Measurements from ENCODE around the gene BCOR.
A peak's percentile ranks its signal among the peaks of the same experiment; 100 is the strongest.

BCOR gene

GRCh38 chrX:40097504-40098263, at the start of gene BCOR:
Gene BCOR (minus strand): TSS chrX:40097958. CDS start chrX:40077929, 20,029 bp downstream.
- TF ChIP-seq CTCF (conservative IDR thresholded peaks at IDR 0.05; ENCODE audit: low read length) (no peak), EZH2phosphoT487 (IDR thresholded peaks at IDR 0.05; ENCODE audit: borderline replicate concordance) (no peak)
- H3K9me2 ChIP-seq (replicated peaks; ENCODE audit: low read depth, low read length) = no peaks in the 10 kb centered on the region
- peaks cover 27% of the 10 kb centered on the region for H3K4me1 ChIP-seq (ENCODE audit: insufficient read depth, low read length, poor library complexity, severe bottlenecking)
- peak within 1 kb of the TSS; percentile 81 for H3K4me3 ChIP-seq (ENCODE audit: low read length, poor library complexity, severe bottlenecking)
- no peaks in the 10 kb centered on the region for H3K27me3 ChIP-seq (ENCODE audit: insufficient read depth, low read length, poor library complexity, severe bottlenecking)
- no peak within 1 kb of the TSS for H2AFZ ChIP-seq (ENCODE audit: low read length)
- no peaks in the 10 kb centered on the region for H3F3A ChIP-seq (ENCODE audit: low read depth)
- H3K36me3 ChIP-seq (ENCODE audit: insufficient read depth, low read length) = no peaks in the 10 kb centered on the region
- no peaks in the 10 kb centered on the region for H3K9me3 ChIP-seq (ENCODE audit: insufficient read depth, low read depth, low read length)
- H3K4me2 ChIP-seq (ENCODE audit: low read depth, low read length, poor library complexity, severe bottlenecking) = peak within 1 kb of the TSS; percentile 98
- H3K9ac ChIP-seq (ENCODE audit: low read depth, low read length, poor library complexity, severe bottlenecking) = peak within 1 kb of the TSS; percentile 88
- peaks cover 91% of the 10 kb centered on the region for H3K79me2 ChIP-seq (ENCODE audit: insufficient read depth, low read length)
- H4K20me1 ChIP-seq (ENCODE audit: insufficient read depth, low read length, poor library complexity, severe bottlenecking) = peaks cover 34% of the 10 kb centered on the region

GRCh38 chrX:40147126-40147952, 49.6 kb upstream of the BCOR start:
- H4K20me1 ChIP-seq (ENCODE audit: insufficient read depth, low read length, poor library complexity, severe bottlenecking) = peaks cover 3% of the 10 kb centered on the region
- peak overlapping the region; percentile 96 for H3K9ac ChIP-seq (ENCODE audit: low read depth, low read length, poor library complexity, severe bottlenecking)
- peak overlapping the region; percentile 87 for H3K4me2 ChIP-seq (ENCODE audit: low read depth, low read length, poor library complexity, severe bottlenecking)
- H3K36me3 ChIP-seq (ENCODE audit: insufficient read depth, low read length) = no peaks in the 10 kb centered on the region
- peaks cover 86% of the 10 kb centered on the region for H3K79me2 ChIP-seq (ENCODE audit: insufficient read depth, low read length)
- no peaks in the 10 kb centered on the region for H3F3A ChIP-seq (ENCODE audit: low read depth)
- H3K4me3 ChIP-seq (ENCODE audit: low read length, poor library complexity, severe bottlenecking) = peak overlapping the region; percentile 80
- no peaks in the 10 kb centered on the region for H3K9me3 ChIP-seq (ENCODE audit: insufficient read depth, low read depth, low read length)
- no peaks in the 10 kb centered on the region for H3K27me3 ChIP-seq (ENCODE audit: insufficient read depth, low read length, poor library complexity, severe bottlenecking)
- no peaks in the 10 kb centered on the region for H3K9me2 ChIP-seq (replicated peaks; ENCODE audit: low read depth, low read length)
- H2AFZ ChIP-seq (ENCODE audit: low read length) = no peak overlapping the region
- no peak for TF ChIP-seq CTCF (conservative IDR thresholded peaks at IDR 0.05; ENCODE audit: low read length)
- no peak for TF ChIP-seq EZH2phosphoT487 (IDR thresholded peaks at IDR 0.05; ENCODE audit: borderline replicate concordance)
- peaks cover 59% of the 10 kb centered on the region for H3K4me1 ChIP-seq (ENCODE audit: insufficient read depth, low read length, poor library complexity, severe bottlenecking)

- no peaks in the 10 kb centered on the region for H3K27me3 ChIP-seq (ENCODE audit: insufficient read depth, low read length, poor library complexity, severe bottlenecking)
- no peaks in the 10 kb centered on the region for H3F3A ChIP-seq (ENCODE audit: low read depth)
- peak overlapping the region; percentile 96 for H3K9ac ChIP-seq (ENCODE audit: low read depth, low read length, poor library complexity, severe bottlenecking)
- peaks cover 3% of the 10 kb centered on the region for H4K20me1 ChIP-seq (ENCODE audit: insufficient read depth, low read length, poor library complexity, severe bottlenecking)
- no peaks in the 10 kb centered on the region for H3K36me3 ChIP-seq (ENCODE audit: insufficient read depth, low read length)
- H3K79me2 ChIP-seq (ENCODE audit: insufficient read depth, low read length) = peaks cover 86% of the 10 kb centered on the region
- peak overlapping the region; percentile 77 for H3K4me3 ChIP-seq (ENCODE audit: low read length, poor library complexity, severe bottlenecking)
- H3K4me1 ChIP-seq (ENCODE audit: insufficient read depth, low read length, poor library complexity, severe bottlenecking) = peaks cover 62% of the 10 kb centered on the region
- no peaks in the 10 kb centered on the region for H3K9me3 ChIP-seq (ENCODE audit: insufficient read depth, low read depth, low read length)
- TF ChIP-seq EZH2phosphoT487 (IDR thresholded peaks at IDR 0.05; ENCODE audit: borderline replicate concordance) = no peak
- TF ChIP-seq CTCF (conservative IDR thresholded peaks at IDR 0.05; ENCODE audit: low read length) = no peak
- H3K9me2 ChIP-seq (replicated peaks; ENCODE audit: low read depth, low read length) = no peaks in the 10 kb centered on the region
- no peak overlapping the region for H2AFZ ChIP-seq (ENCODE audit: low read length)
- H3K4me2 ChIP-seq (ENCODE audit: low read depth, low read length, poor library complexity, severe bottlenecking) = peak overlapping the region; percentile 87
Measured at GRCh38 chrX:40146262-40147125, 48.7 kb upstream of the BCOR start.
